GM18873 (cell line): Measurements from ENCODE around the gene KLHL13.
"Not testable (repeated sequence)": the region's sequence is repeated elsewhere in the genome, so short reads cannot be mapped to it uniquely, and the experiment has no call there.

ENCODE experiments used
- ATAC-seq: cut with Tn5 transposase; IDR thresholded peaks from one replicate; pipeline ENCODE4 v1.9.1; 2021; ENCODE audit warnings: mild to moderate bottlenecking, moderate library complexity, moderate number of reproducible peaks; ENCODE audit not compliant: unreplicated experiment, low FRiP score

Gene KLHL13

GRCh38 chrX:117996408-117996807 is 120.2 kb downstream of the KLHL13 start:
- ATAC-seq, result no peak

- ATAC-seq, result no peak
Observed at GRCh38 chrX:117995378-117995777, 121.2 kb downstream of the KLHL13 start.

- no peak for ATAC-seq
Observed at GRCh38 chrX:117992192-117992723, 124.4 kb downstream of the KLHL13 start.

- no peak for ATAC-seq
Observed at GRCh38 chrX:117990438-117990837, 126.2 kb downstream of the KLHL13 start.

GRCh38 chrX:117989512-117989911 is 127.1 kb downstream of the KLHL13 start:
- no peak for ATAC-seq

- no peak for ATAC-seq
Observed at GRCh38 chrX:117987373-117987772, 129.2 kb downstream of the KLHL13 start.

- ATAC-seq, result no peak
Observed at GRCh38 chrX:117985241-117985640, 131.4 kb downstream of the KLHL13 start.

- ATAC-seq, result no peak
Observed at GRCh38 chrX:117982694-117983392, 133.8 kb downstream of the KLHL13 start.

- ATAC-seq, result no peak
Observed at GRCh38 chrX:117978402-117978801, 138.2 kb downstream of the KLHL13 start.

- no peak for ATAC-seq
Observed at GRCh38 chrX:117977526-117977925, 139.1 kb downstream of the KLHL13 start.

GRCh38 chrX:117973110-117973807 is 143.4 kb downstream of the KLHL13 start:
- no peak for ATAC-seq

- no peak for ATAC-seq
Observed at GRCh38 chrX:117972711-117973109, 143.9 kb downstream of the KLHL13 start.

- no peak for ATAC-seq
Observed at GRCh38 chrX:117969782-117970181, 146.8 kb downstream of the KLHL13 start.

- no peak for ATAC-seq
Observed at GRCh38 chrX:117969328-117969727, 147.3 kb downstream of the KLHL13 start.

GRCh38 chrX:117959045-117959444 is 157.6 kb downstream of the KLHL13 start:
- no peak for ATAC-seq

- ATAC-seq, result no peak
Observed at GRCh38 chrX:117957128-117957527, 159.5 kb downstream of the KLHL13 start.

- not testable (repeated sequence) for ATAC-seq
Observed at GRCh38 chrX:117939296-117939695, 177.3 kb downstream of the KLHL13 start.

- ATAC-seq, result no peak
Observed at GRCh38 chrX:117936118-117936517, 180.5 kb downstream of the KLHL13 start.

GRCh38 chrX:117930116-117930515 is 186.5 kb downstream of the KLHL13 start:
- not testable (repeated sequence) for ATAC-seq

GRCh38 chrX:117919755-117920154 is 196.9 kb downstream of the KLHL13 start:
- ATAC-seq, result no peak

- no peak for ATAC-seq
Observed at GRCh38 chrX:117910216-117910615, 206.4 kb downstream of the KLHL13 start.

GRCh38 chrX:117898226-117898625 is 218.4 kb downstream of the KLHL13 start:
- no peak for ATAC-seq
